Tibial nerve (tissue), 4 donors: ENCODE data around the gene LTBP1. TPM values are rescaled to one million over a fixed set of nuclear protein-coding genes. Genes with fewer than 3 reads are reported as not detected.
A peak's percentile ranks its signal among the peaks of the same experiment; 100 is the strongest.
"Not testable (repeated sequence)": the region's sequence is repeated elsewhere in the genome, so short reads cannot be mapped to it uniquely, and the experiment has no call there.

Source experiments
- DNase-seq, 2 donors: peaks; one replicate each; pipeline ENCODE4 v3.0.0-alpha.2; 2019; ENCODE audit warnings: low spot score in 2 of 2
- H3K27ac ChIP-seq, 4 donors: fragments of 200-600 bp; sonication (generic) in 3 of 4; one replicate each; pipeline ENCODE4 v1.5.1; 2017 to 2019; ENCODE audit warnings: mild to moderate bottlenecking in 1 of 4
- H3K27me3 ChIP-seq, 2 donors: fragments of 200-600 bp; sonication (generic) in 1 of 2; one replicate each; pipeline versions ENCODE4 v1.5.1 to v1.6.0; 2017 to 2019
- H3K36me3 ChIP-seq, 3 donors: fragments of 200-600 bp; sonication (generic); one replicate each; pipeline ENCODE4 v1.5.1; 2018 to 2019
- H3K4me1 ChIP-seq, 4 donors: fragments of 200-600 bp; sonication (generic) in 3 of 4; one replicate each; pipeline ENCODE4 v1.5.1; 2017 to 2019
- H3K4me3 ChIP-seq, 4 donors: fragments of 200-600 bp; sonication (generic) in 3 of 4; one replicate each; pipeline ENCODE4 v1.5.1; 2017 to 2019; ENCODE audit warnings: mild to moderate bottlenecking in 1 of 4, moderate library complexity in 1 of 4
- H3K9me3 ChIP-seq, 4 donors: fragments of 200-600 bp; sonication (generic) in 3 of 4; one replicate each; pipeline ENCODE4 v1.5.1; 2017 to 2019
- CTCF ChIP-seq, 5 experiments: fragments of 200-600 bp in 3 of 5; fragments of 450-650 bp in 2 of 5; sonication (generic) in 3 of 5; IDR thresholded peaks; one replicate each; pipeline ENCODE4 v1.5.1; 2016 to 2019; ENCODE audit warnings: antibody characterized with exemption in 5 of 5, mild to moderate bottlenecking in 3 of 5, moderate library complexity in 2 of 5
- EP300 ChIP-seq, 2 donors: sonication (generic); formaldehyde crosslinking; IDR thresholded peaks; one replicate each; pipeline ENCODE4 v1.6.1; 2017; ENCODE audit warnings: antibody characterized with exemption in 2 of 2, mild to moderate bottlenecking in 1 of 2
- POLR2A ChIP-seq, 2 donors: fragments of 450-650 bp; IDR thresholded peaks; one replicate each; pipeline ENCODE4 v1.6.1; 2017; ENCODE audit warnings: antibody characterized with exemption in 2 of 2, mild to moderate bottlenecking in 2 of 2, moderate library complexity in 2 of 2
- WGBS, 2 donors: methylation state at CpG; one replicate each; pipeline ENCODE4 v1.1.5; 2018; 5-methylcytosine and 5-hydroxymethylcytosine counted together
- total RNA-seq, 4 donors: library from RNA; depleted of rRNA; stranded (reverse); fragments of >200 nt; gene quantifications; one replicate each; pipeline ENCODE4 v1.1.0, GENCODE V29; 2016

LTBP1 gene
- total RNA-seq, 4 donors from 2014 or later = 29.4 to 89.8 (median 50.6) TPM

- Histone ChIP-seq H3K36me3 (no peaks in the 10 kb centered on the region), H3K4me3 (no peak overlapping the region), H3K9me3 (no peaks in the 10 kb centered on the region), H3K4me1 (peaks cover 0 to 39% (median 6%) of the 10 kb centered on the region in 4 donors), H3K27me3 (no peaks in the 10 kb centered on the region), H3K27ac (peak overlapping the region in 1 of 4 donors; percentile 61)
- TF ChIP-seq EP300 (IDR thresholded peaks at IDR 0.05) = peak in 1 of 2 donors; percentile 47
- TF ChIP-seq CTCF (IDR thresholded peaks at IDR 0.05) = peak; percentile 47 to 73 (median 66)
- no peak for TF ChIP-seq POLR2A (IDR thresholded peaks at IDR 0.05)
- 34 to 39% methylated on average over 3 of the region's 3 CpGs for WGBS, 2 donors
- DNase-seq = peak in 1 of 2 donors; percentile 66
Observed at GRCh38 chr2:33441235-33441810, 494.6 kb downstream of the LTBP1 start.

- not testable (repeated sequence) for H3K9me3 ChIP-seq, DNase-seq, H3K36me3 ChIP-seq, H3K4me3 ChIP-seq, H3K27me3 ChIP-seq
- 96 to 99% methylated on average over 9 of the region's 9 CpGs for WGBS, 2 donors
- Histone ChIP-seq H3K27ac (peak overlapping the region in 3 of 4 donors; percentile 27 to 61 (median 53)), H3K4me1 (peaks cover 0 to 31% (median 6%) of the 10 kb centered on the region in 4 donors)
Observed at GRCh38 chr2:33442052-33442451, 495.3 kb downstream of the LTBP1 start.

- no peak for DNase-seq
- Histone ChIP-seq H3K27me3 (no peaks in the 10 kb centered on the region), H3K36me3 (no peaks in the 10 kb centered on the region), H3K27ac (peak overlapping the region in 3 of 4 donors; percentile 27 to 61 (median 53)), H3K4me1 (peaks cover 0 to 26% (median 2%) of the 10 kb centered on the region in 4 donors), H3K4me3 (no peak overlapping the region), H3K9me3 (no peaks in the 10 kb centered on the region)
- 22 to 23% methylated on average over 6 of the region's 6 CpGs for WGBS, 2 donors
- TF ChIP-seq POLR2A (IDR thresholded peaks at IDR 0.05) (no peak), EP300 (IDR thresholded peaks at IDR 0.05) (peak; percentile 23 to 48)
Observed at GRCh38 chr2:33442528-33443079, 495.9 kb downstream of the LTBP1 start.

- H3K4me3 ChIP-seq = no peak overlapping the region
- H3K27me3 ChIP-seq = no peaks in the 10 kb centered on the region
- no peaks in the 10 kb centered on the region for H3K36me3 ChIP-seq
- 76 to 84% methylated on average over 3 of the region's 3 CpGs for WGBS, 2 donors
- H3K9me3 ChIP-seq = no peaks in the 10 kb centered on the region
- DNase-seq = no peak
- H3K27ac ChIP-seq = peak overlapping the region in 2 of 4 donors; percentile 37 to 61
- TF ChIP-seq POLR2A (IDR thresholded peaks at IDR 0.05) (no peak), EP300 (IDR thresholded peaks at IDR 0.05) (no peak), CTCF (IDR thresholded peaks at IDR 0.05) (no peak)
- peaks cover 0 to 22% (median 0%) of the 10 kb centered on the region in 4 donors for H3K4me1 ChIP-seq
Observed at GRCh38 chr2:33443274-33443829, 496.6 kb downstream of the LTBP1 start.

- no peaks in the 10 kb centered on the region for H3K9me3 ChIP-seq
- no peaks in the 10 kb centered on the region for H3K27me3 ChIP-seq
- 65 to 69% methylated on average over 2 of the region's 2 CpGs for WGBS, 2 donors
- no peak overlapping the region for H3K27ac ChIP-seq
- TF ChIP-seq POLR2A (IDR thresholded peaks at IDR 0.05) (no peak), EP300 (IDR thresholded peaks at IDR 0.05) (no peak), CTCF (IDR thresholded peaks at IDR 0.05) (no peak)
- no peak for DNase-seq
- H3K4me3 ChIP-seq = no peak overlapping the region
- H3K36me3 ChIP-seq = no peaks in the 10 kb centered on the region
- peaks cover 0 to 22% (median 0%) of the 10 kb centered on the region in 4 donors for H3K4me1 ChIP-seq
Observed at GRCh38 chr2:33444967-33445366, 498.2 kb downstream of the LTBP1 start.

- Histone ChIP-seq H3K4me3 (no peak overlapping the region), H3K27me3 (no peaks in the 10 kb centered on the region), H3K4me1 (peaks cover 0 to under 1% (median 0%) of the 10 kb centered on the region in 4 donors), H3K9me3 (peaks cover 0 to 26% (median 3%) of the 10 kb centered on the region in 4 donors), H3K27ac (no peak overlapping the region), H3K36me3 (no peaks in the 10 kb centered on the region)
- TF ChIP-seq EP300 (IDR thresholded peaks at IDR 0.05) (no peak), POLR2A (IDR thresholded peaks at IDR 0.05) (no peak), CTCF (IDR thresholded peaks at IDR 0.05) (no peak)
- no peak for DNase-seq
- WGBS, 2 donors = 65 to 69% methylated on average over 2 of the region's 2 CpGs
Observed at GRCh38 chr2:33448220-33448899, 501.6 kb downstream of the LTBP1 start.
